ENCODE data around the gene CREB3L4. TPM values are rescaled to one million over a fixed set of nuclear protein-coding genes. Genes with fewer than 3 reads are reported as not detected.

CREB3L4 gene
- total and polyA plus RNA-seq, 2 experiments from 2014 or later: 8.6 to 15.1 TPM

DNA sequence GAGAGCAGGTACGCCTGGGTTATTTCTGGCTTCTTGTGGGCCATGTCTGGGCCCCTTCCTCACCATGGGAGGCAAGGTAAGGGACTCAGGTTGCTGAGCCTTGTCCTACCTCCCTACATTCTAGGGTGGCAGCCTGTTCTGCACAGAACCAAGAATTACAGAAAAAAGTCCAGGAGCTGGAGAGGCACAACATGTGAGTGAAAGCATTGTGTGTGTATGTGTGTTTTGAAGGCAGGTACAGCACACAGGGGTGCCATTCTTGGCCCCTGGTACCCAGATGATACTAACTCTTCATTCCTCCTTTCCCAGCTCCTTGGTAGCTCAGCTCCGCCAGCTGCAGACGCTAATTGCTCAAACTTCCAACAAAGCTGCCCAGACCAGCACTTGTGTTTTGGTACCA lies 5.4 kb downstream of the CREB3L4 start:
- no peak overlapping the region for H2AFZ ChIP-seq
- H3K9me2 ChIP-seq (replicated peaks; ENCODE audit: insufficient read depth): no peaks in the 10 kb centered on the region
- no peak overlapping the region for H3K4me2 ChIP-seq
- peaks cover 23% of the 10 kb centered on the region for H3K79me2 ChIP-seq
- peaks cover 10% of the 10 kb centered on the region for H3K4me1 ChIP-seq (ENCODE audit: insufficient read depth)
- DNase-seq (ENCODE audit: low spot score): no peak
- no peaks in the 10 kb centered on the region for H3K9me3 ChIP-seq (ENCODE audit: low read depth)
- TF ChIP-seq, protein P1, sequence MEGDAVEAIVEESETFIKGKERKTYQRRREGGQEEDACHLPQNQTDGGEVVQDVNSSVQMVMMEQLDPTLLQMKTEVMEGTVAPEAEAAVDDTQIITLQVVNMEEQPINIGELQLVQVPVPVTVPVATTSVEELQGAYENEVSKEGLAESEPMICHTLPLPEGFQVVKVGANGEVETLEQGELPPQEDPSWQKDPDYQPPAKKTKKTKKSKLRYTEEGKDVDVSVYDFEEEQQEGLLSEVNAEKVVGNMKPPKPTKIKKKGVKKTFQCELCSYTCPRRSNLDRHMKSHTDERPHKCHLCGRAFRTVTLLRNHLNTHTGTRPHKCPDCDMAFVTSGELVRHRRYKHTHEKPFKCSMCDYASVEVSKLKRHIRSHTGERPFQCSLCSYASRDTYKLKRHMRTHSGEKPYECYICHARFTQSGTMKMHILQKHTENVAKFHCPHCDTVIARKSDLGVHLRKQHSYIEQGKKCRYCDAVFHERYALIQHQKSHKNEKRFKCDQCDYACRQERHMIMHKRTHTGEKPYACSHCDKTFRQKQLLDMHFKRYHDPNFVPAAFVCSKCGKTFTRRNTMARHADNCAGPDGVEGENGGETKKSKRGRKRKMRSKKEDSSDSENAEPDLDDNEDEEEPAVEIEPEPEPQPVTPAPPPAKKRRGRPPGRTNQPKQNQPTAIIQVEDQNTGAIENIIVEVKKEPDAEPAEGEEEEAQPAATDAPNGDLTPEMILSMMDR (IDR thresholded peaks at IDR 0.05; ENCODE audit: poor library complexity): no peak
- no peak for TF ChIP-seq EZH2 (IDR thresholded peaks at IDR 0.05; ENCODE audit: borderline replicate concordance)
- TF ChIP-seq EZH2phosphoT487 (IDR thresholded peaks at IDR 0.05; ENCODE audit: low read depth, severe bottlenecking, unreplicated experiment): no peak
- no peak overlapping the region for H3K4me3 ChIP-seq
- H3K36me3 ChIP-seq (replicated peaks; ENCODE audit: insufficient read depth, low read depth): no peaks in the 10 kb centered on the region
- peaks cover 3% of the 10 kb centered on the region for H4K20me1 ChIP-seq (ENCODE audit: insufficient read depth, poor library complexity, severe bottlenecking)
- 96% methylated on average over 3 of the region's 3 CpGs for WGBS (ENCODE audit: low lambda C conversion rate, missing lambda C conversion rate)
- H3K27ac ChIP-seq: no peak overlapping the region
- no peaks in the 10 kb centered on the region for H3K27me3 ChIP-seq

DNA sequence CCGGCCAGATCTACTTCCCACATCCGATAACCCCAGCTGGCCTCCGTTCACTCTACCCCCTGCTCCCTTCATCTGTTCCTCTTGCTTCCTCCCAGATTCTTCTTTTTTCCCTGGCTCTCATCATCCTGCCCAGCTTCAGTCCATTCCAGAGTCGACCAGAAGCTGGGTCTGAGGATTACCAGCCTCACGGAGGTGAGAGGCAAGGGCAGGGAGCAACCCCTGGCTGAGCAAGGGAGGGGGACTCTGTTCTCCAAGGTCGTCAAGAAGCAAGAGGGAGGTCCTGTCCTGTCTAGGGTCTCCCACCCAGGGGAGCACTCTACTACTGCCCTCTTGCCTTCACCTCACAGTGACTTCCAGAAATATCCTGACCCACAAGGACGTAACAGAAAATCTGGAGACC lies 5.8 kb downstream of the CREB3L4 start:
- Histone ChIP-seq H3K4me1 (ENCODE audit: insufficient read depth) (peaks cover 12% of the 10 kb centered on the region), H3K27me3 (no peaks in the 10 kb centered on the region), H3K36me3 (replicated peaks; ENCODE audit: insufficient read depth, low read depth) (no peaks in the 10 kb centered on the region), H3K9me3 (ENCODE audit: low read depth) (no peaks in the 10 kb centered on the region), H3K79me2 (peaks cover 23% of the 10 kb centered on the region), H2AFZ (no peak overlapping the region), H3K27ac (no peak overlapping the region), H3K4me3 (no peak overlapping the region), H3K4me2 (no peak overlapping the region), H4K20me1 (ENCODE audit: insufficient read depth, poor library complexity, severe bottlenecking) (peaks cover 3% of the 10 kb centered on the region), H3K9me2 (replicated peaks; ENCODE audit: insufficient read depth) (no peaks in the 10 kb centered on the region)
- no peak for DNase-seq (ENCODE audit: low spot score)
- TF ChIP-seq EZH2phosphoT487 (IDR thresholded peaks at IDR 0.05; ENCODE audit: low read depth, severe bottlenecking, unreplicated experiment) (no peak), EZH2 (IDR thresholded peaks at IDR 0.05; ENCODE audit: borderline replicate concordance) (no peak)
- TF ChIP-seq, protein P1 (IDR thresholded peaks at IDR 0.05; ENCODE audit: poor library complexity): no peak
- 90% methylated on average over 7 of the region's 7 CpGs for WGBS (ENCODE audit: low lambda C conversion rate, missing lambda C conversion rate)

DNA sequence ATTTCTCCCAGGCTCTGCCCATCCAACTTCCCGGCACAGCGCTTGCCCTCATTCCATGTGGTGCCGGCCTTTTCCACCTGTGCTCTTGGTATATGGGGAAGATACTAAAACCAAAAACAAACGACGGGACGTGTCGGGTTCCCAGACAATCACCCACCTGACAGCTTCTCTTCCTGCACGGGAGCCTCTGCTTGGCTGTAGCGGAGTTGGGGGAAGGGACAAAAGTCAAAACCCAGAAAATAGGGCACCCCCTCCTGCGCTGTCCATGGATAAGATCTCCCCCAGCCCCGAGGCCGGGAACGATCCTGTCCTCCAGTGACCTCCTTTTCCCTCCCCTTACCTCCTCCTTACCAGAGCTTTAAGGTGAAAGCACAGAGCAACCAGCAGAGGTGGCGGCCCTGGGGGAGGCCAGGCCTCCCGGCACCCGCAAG lies 9.1 kb downstream of the CREB3L4 start:
- Histone ChIP-seq H3K4me3 (peak overlapping the region; percentile 75), H2AFZ (peak overlapping the region; percentile 72), H3K4me2 (peak overlapping the region; percentile 99), H3K27ac (peak overlapping the region; percentile 93), H3K79me2 (peaks cover 27% of the 10 kb centered on the region), H4K20me1 (ENCODE audit: insufficient read depth, poor library complexity, severe bottlenecking) (peaks cover 3% of the 10 kb centered on the region), H3K9me3 (ENCODE audit: low read depth) (no peaks in the 10 kb centered on the region), H3K36me3 (replicated peaks; ENCODE audit: insufficient read depth, low read depth) (no peaks in the 10 kb centered on the region), H3K4me1 (ENCODE audit: insufficient read depth) (peaks cover 14% of the 10 kb centered on the region), H3K27me3 (no peaks in the 10 kb centered on the region), H3K9me2 (replicated peaks; ENCODE audit: insufficient read depth) (no peaks in the 10 kb centered on the region)
- no peak for DNase-seq (ENCODE audit: low spot score)
- 1% methylated on average over 16 of the region's 16 CpGs for WGBS (ENCODE audit: low lambda C conversion rate, missing lambda C conversion rate)
- TF ChIP-seq, protein P1 (IDR thresholded peaks at IDR 0.05; ENCODE audit: poor library complexity): no peak
- TF ChIP-seq EZH2 (IDR thresholded peaks at IDR 0.05; ENCODE audit: borderline replicate concordance) (no peak), EZH2phosphoT487 (IDR thresholded peaks at IDR 0.05; ENCODE audit: low read depth, severe bottlenecking, unreplicated experiment) (no peak)
